Mucosa of descending colon (tissue), 3 donors: ENCODE data around the gene MKNK1. TPM values are rescaled to one million over a fixed set of nuclear protein-coding genes. Genes with fewer than 3 reads are reported as not detected.

Source experiments
- ATAC-seq: fragments of 200-7000 bp; cut with Tn5 transposase; one replicate; pipeline ENCODE4 v1.9.1; 2020; ENCODE audit warnings: mild to moderate bottlenecking, moderate library complexity
- DNase-seq, 3 donors: peaks; one replicate each; pipeline ENCODE4 v3.0.0-alpha.2; 2020
- H3K36me3 ChIP-seq: fragments of 200-600 bp; one replicate; pipeline ENCODE4 v1.8.0; 2021; ENCODE audit warnings: low read depth, mild to moderate bottlenecking
- H3K4me1 ChIP-seq: fragments of 200-600 bp; one replicate; pipeline ENCODE4 v1.8.0; 2021; ENCODE audit warnings: low read depth, mild to moderate bottlenecking
- H3K4me3 ChIP-seq: fragments of 200-600 bp; one replicate; pipeline ENCODE4 v1.8.0; 2021; ENCODE audit warnings: mild to moderate bottlenecking
- H3K9me3 ChIP-seq: fragments of 200-600 bp; one replicate; pipeline ENCODE4 v1.8.0; 2021; ENCODE audit warnings: mild to moderate bottlenecking
- CTCF ChIP-seq: fragments of 200-600 bp; IDR thresholded peaks from one replicate; pipeline ENCODE4 v1.8.0; 2022; ENCODE audit warnings: antibody characterized with exemption, mild to moderate bottlenecking
- intact Hi-C, 2 donors: fragments of 100-400 bp; cut with DNase I in 1 of 2; cut with micrococcal nuclease in 1 of 2; formaldehyde crosslinking; loops; one replicate each; pipeline versions ENCODE4 v1.11.0 to v1.11.1; 2022; cut with DNase I, micrococcal nuclease
- total RNA-seq, 3 donors: library from RNA; stranded (reverse); fragmentation: NEBNext Ultra II Directional in 2 of 3; extraction: Animal tissue kit (Norgen Biotek cat#: 25700) in 2 of 3; gene quantifications; one replicate each; pipeline versions ENCODE4 v1.2.1 to v1.2.4, GENCODE V29; 2021 to 2023
- donor health status: DM: no; HTN: no; CAD: no; lungs with moderate emphysema.
- donor health status: DM: no; HTN: no; CAD: no.
- donor health status: DM: no; HTN: yes; CAD: no.

The MKNK1 gene
- total RNA-seq, 3 donors from 2014 or later, result 51.5 to 65.7 (median 59.3) TPM

- H3K9me3 ChIP-seq, result no peaks in the 10 kb centered on the region
- intact Hi-C loops, result no loop called here
- H3K36me3 ChIP-seq, result no peaks in the 10 kb centered on the region
- no peak overlapping the region for H3K4me3 ChIP-seq
- DNase-seq, result no peak
- H3K4me1 ChIP-seq, result peaks cover 12% of the 10 kb centered on the region
- no peak for ATAC-seq
- TF ChIP-seq CTCF, result no peak
These were observed 38.1 kb upstream of the MKNK1 start for GRCh38 chr1:46642115-46642680.

- no peak overlapping the region for H3K4me3 ChIP-seq
- no peaks in the 10 kb centered on the region for H3K9me3 ChIP-seq
- no peak for TF ChIP-seq CTCF
- DNase-seq, result no peak
- peaks cover 5% of the 10 kb centered on the region for H3K36me3 ChIP-seq
- ATAC-seq, result no peak
- intact Hi-C loops, result no loop called here
- H3K4me1 ChIP-seq, result peaks cover 12% of the 10 kb centered on the region
These were observed 35.5 kb upstream of the MKNK1 start for GRCh38 chr1:46639547-46639946.

- H3K4me1 ChIP-seq, result peaks cover 12% of the 10 kb centered on the region
- peak; percentile 20 for ATAC-seq
- DNase-seq, result no peak
- no peak overlapping the region for H3K4me3 ChIP-seq
- intact Hi-C loops, result no loop called here
- no peak for TF ChIP-seq CTCF
- H3K9me3 ChIP-seq, result no peaks in the 10 kb centered on the region
- peaks cover 7% of the 10 kb centered on the region for H3K36me3 ChIP-seq
These were observed 34.9 kb upstream of the MKNK1 start for GRCh38 chr1:46638921-46639320.

GRCh38 chr1:46637444-46638083 is 33.5 kb upstream of the MKNK1 start:
- no peak for DNase-seq
- Histone ChIP-seq H3K9me3 (no peaks in the 10 kb centered on the region), H3K4me3 (no peak overlapping the region), H3K4me1 (no peaks in the 10 kb centered on the region), H3K36me3 (peaks cover 7% of the 10 kb centered on the region)
- intact Hi-C loops, result no loop called here
- TF ChIP-seq CTCF, result no peak
- ATAC-seq, result no peak

- Histone ChIP-seq H3K36me3 (peaks cover 7% of the 10 kb centered on the region), H3K4me1 (no peaks in the 10 kb centered on the region), H3K4me3 (no peak overlapping the region), H3K9me3 (no peaks in the 10 kb centered on the region)
- TF ChIP-seq CTCF, result no peak
- ATAC-seq, result no peak
- intact Hi-C loops, result no loop called here
- DNase-seq, result no peak
These were observed 31.1 kb upstream of the MKNK1 start for GRCh38 chr1:46635205-46635604.
